Left lung (tissue), 10 donors: ENCODE measurements around the gene SPIN1. TPM values are rescaled to one million over a fixed set of nuclear protein-coding genes. Genes with fewer than 3 reads are reported as not detected.
A peak's percentile ranks its signal among the peaks of the same experiment; 100 is the strongest.
"Not testable (repeated sequence)": the region's sequence is repeated elsewhere in the genome, so short reads cannot be mapped to it uniquely, and the experiment has no call there.

Experiments used
- ATAC-seq: fragments of 200-7000 bp; cut with Tn5 transposase; one replicate; pipeline ENCODE4 v1.9.1; 2020; ENCODE audit warnings: moderate library complexity
- DNase-seq, 4 donors: peaks; one replicate each; pipeline ENCODE4 v3.0.0-alpha.2; 2013 to 2020
- H3K27ac ChIP-seq, 2 donors: fragments of 200-600 bp; sonication (generic) in 1 of 2; one replicate each; pipeline versions ENCODE4 v1.5.0 to v1.8.0; 2020 to 2021
- H3K27me3 ChIP-seq, 2 donors: fragments of 200-600 bp; sonication (generic) in 1 of 2; one replicate each; pipeline versions ENCODE4 v1.5.0 to v1.8.0; 2020 to 2021
- H3K36me3 ChIP-seq, 2 donors: fragments of 200-600 bp; sonication (generic) in 1 of 2; one replicate each; pipeline versions ENCODE4 v1.5.0 to v1.8.0; 2020 to 2021
- H3K4me1 ChIP-seq, 2 donors: fragments of 200-600 bp; one replicate each; pipeline ENCODE4 v1.8.0; 2021
- H3K4me3 ChIP-seq, 2 donors: fragments of 200-600 bp; sonication (generic) in 1 of 2; one replicate each; pipeline versions ENCODE4 v1.5.0 to v1.8.0; 2020 to 2021; ENCODE audit warnings: mild to moderate bottlenecking in 1 of 2
- H3K9me3 ChIP-seq, 2 donors: fragments of 200-600 bp; sonication (generic) in 1 of 2; one replicate each; pipeline versions ENCODE4 v1.5.0 to v1.8.0; 2020 to 2021
- intact Hi-C, 2 donors: fragments of 100-400 bp; cut with DNase I; formaldehyde crosslinking; loops; one replicate each; pipeline versions ENCODE4 v1.11.2 to v1.14.2; 2022
- polyA plus RNA-seq, 6 donors: library from polyadenylated mRNA; unstranded; fragments of 120-200 nt; gene quantifications; one replicate each; pipeline ENCODE4 v1.2.1, GENCODE V29; 2013; ENCODE audit not compliant: insufficient read length in 6 of 6
- total RNA-seq, 2 donors: library from RNA; stranded (reverse); fragmentation: NEBNext Ultra II Directional; extraction: Animal tissue kit (Norgen Biotek cat#: 25700); gene quantifications; one replicate each; pipeline ENCODE4 v1.2.1, GENCODE V29; 2021
- TF ChIP-seq, protein P1 (sequence below), 2 donors: fragments of 200-600 bp; sonication (generic) in 1 of 2; IDR thresholded peaks; one replicate each; pipeline versions ENCODE4 v1.5.0 to v1.8.0; 2021; ENCODE audit warnings: antibody characterized with exemption in 2 of 2
- donor health status: DM: no; HTN: yes; CAD: no.
- donor health status: DM: no; HTN: no; CAD: no.

Gene SPIN1
- total and polyA plus RNA-seq, 8 donors, result 56.1 to 171 (median 152) TPM

DNA sequence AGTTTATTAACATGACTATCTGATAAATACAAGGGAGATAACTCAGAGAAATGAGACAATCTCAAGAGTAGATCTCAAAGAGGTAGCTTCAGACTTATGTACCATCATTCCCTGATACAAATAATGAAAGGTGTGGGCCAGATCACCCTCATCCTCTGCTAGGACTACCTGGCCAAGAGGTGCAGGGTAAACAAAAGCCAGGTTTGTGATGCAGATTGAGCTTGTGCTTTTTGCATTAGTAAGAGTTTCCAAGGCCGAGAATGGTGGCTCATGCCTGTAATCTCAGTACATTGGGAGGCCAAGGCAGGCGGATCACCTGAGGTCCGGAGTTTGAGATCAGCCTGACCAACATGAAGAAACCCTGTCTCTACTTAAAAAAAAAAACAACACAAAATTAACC is 8.9 kb upstream of the SPIN1 start:
- TF ChIP-seq, protein P1, sequence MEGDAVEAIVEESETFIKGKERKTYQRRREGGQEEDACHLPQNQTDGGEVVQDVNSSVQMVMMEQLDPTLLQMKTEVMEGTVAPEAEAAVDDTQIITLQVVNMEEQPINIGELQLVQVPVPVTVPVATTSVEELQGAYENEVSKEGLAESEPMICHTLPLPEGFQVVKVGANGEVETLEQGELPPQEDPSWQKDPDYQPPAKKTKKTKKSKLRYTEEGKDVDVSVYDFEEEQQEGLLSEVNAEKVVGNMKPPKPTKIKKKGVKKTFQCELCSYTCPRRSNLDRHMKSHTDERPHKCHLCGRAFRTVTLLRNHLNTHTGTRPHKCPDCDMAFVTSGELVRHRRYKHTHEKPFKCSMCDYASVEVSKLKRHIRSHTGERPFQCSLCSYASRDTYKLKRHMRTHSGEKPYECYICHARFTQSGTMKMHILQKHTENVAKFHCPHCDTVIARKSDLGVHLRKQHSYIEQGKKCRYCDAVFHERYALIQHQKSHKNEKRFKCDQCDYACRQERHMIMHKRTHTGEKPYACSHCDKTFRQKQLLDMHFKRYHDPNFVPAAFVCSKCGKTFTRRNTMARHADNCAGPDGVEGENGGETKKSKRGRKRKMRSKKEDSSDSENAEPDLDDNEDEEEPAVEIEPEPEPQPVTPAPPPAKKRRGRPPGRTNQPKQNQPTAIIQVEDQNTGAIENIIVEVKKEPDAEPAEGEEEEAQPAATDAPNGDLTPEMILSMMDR (IDR thresholded peaks at IDR 0.05), result no peak
- no peaks in the 10 kb centered on the region for H3K4me1 ChIP-seq
- H3K27me3 ChIP-seq, result no peaks in the 10 kb centered on the region
- peaks cover 0 to 5% of the 10 kb centered on the region in 2 donors for H3K9me3 ChIP-seq
- intact Hi-C loops, result no loop called here
- ATAC-seq (no peak), DNase-seq (no peak)
- H3K27ac ChIP-seq, result no peak overlapping the region
- H3K4me3 ChIP-seq, result no peak overlapping the region
- H3K36me3 ChIP-seq, result no peaks in the 10 kb centered on the region

GRCh38 chr9:88380118-88380517 is 8.1 kb upstream of the SPIN1 start:
- ATAC-seq, result no peak
- Histone ChIP-seq H3K27ac (no peak overlapping the region), H3K4me3 (no peak overlapping the region), H3K4me1 (no peaks in the 10 kb centered on the region), H3K36me3 (no peaks in the 10 kb centered on the region), H3K9me3 (peaks cover 0 to 5% of the 10 kb centered on the region in 2 donors), H3K27me3 (no peaks in the 10 kb centered on the region)
- intact Hi-C loops, result no loop called here
- no peak for DNase-seq
- TF ChIP-seq, protein P1 (IDR thresholded peaks at IDR 0.05), result no peak

DNA sequence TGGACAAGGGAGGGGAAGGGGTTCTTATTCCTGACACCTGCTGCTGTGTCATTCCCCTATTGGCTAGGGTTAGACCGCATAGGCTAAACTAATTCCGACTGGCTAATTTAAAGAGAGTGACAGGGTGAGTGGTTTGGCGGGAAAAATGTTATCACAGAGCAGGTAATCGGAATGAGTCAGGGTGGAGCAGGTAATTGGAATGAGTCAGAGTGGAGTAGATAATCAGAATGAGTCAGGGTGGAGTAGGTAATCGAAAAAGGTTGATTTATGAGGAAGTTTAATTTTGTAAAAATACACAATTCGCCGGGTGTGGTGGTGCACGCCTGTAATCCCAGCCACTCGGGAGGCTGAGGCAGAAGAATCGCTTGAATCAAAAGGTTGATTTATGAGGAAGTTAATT is 6.9 kb upstream of the SPIN1 start:
- ATAC-seq, H3K9me3 ChIP-seq, H3K27ac ChIP-seq, H3K4me3 ChIP-seq, DNase-seq, H3K4me1 ChIP-seq, intact Hi-C loops, H3K36me3 ChIP-seq, H3K27me3 ChIP-seq: not testable (repeated sequence)

DNA sequence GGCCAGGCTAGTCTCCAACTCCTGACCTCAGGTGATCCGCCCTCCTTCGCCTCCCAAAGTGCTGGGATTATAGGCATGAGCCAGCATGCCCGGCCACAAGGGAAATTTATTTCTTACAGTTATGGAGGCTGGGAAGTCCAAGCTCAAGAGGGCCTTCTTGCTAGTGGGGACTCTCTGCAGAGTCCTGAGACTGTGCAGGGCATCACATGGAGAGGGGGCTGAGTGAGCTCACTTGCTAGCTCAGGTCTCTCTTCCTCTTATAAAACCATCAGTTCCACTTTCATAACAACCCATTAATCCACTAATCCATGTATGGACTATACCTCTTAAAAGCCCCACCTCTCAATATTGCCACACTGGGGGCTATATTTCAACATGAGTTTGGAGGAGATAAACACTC is 5.1 kb upstream of the SPIN1 start:
- intact Hi-C loops, result no loop called here
- no peak for ATAC-seq

GRCh38 chr9:88386137-88386536 is 2.1 kb upstream of the SPIN1 start:
- H3K27me3 ChIP-seq, H3K36me3 ChIP-seq, ATAC-seq, H3K27ac ChIP-seq, intact Hi-C loops, H3K9me3 ChIP-seq, DNase-seq, H3K4me3 ChIP-seq: not testable (repeated sequence)
- H3K4me1 ChIP-seq, result peaks cover 7 to 31% of the 10 kb centered on the region in 2 donors

More for the DNA sequence above, 5.1 kb upstream of the SPIN1 start:
- TF ChIP-seq, protein P1 (IDR thresholded peaks at IDR 0.05), result no peak
- DNase-seq, result no peak
- H3K27me3 ChIP-seq, result no peaks in the 10 kb centered on the region
- no peaks in the 10 kb centered on the region for H3K9me3 ChIP-seq
- H3K4me1 ChIP-seq, result peaks cover 0 to 10% of the 10 kb centered on the region in 2 donors
- H3K4me3 ChIP-seq, result no peak overlapping the region
- no peak overlapping the region for H3K27ac ChIP-seq
- no peaks in the 10 kb centered on the region for H3K36me3 ChIP-seq

DNA sequence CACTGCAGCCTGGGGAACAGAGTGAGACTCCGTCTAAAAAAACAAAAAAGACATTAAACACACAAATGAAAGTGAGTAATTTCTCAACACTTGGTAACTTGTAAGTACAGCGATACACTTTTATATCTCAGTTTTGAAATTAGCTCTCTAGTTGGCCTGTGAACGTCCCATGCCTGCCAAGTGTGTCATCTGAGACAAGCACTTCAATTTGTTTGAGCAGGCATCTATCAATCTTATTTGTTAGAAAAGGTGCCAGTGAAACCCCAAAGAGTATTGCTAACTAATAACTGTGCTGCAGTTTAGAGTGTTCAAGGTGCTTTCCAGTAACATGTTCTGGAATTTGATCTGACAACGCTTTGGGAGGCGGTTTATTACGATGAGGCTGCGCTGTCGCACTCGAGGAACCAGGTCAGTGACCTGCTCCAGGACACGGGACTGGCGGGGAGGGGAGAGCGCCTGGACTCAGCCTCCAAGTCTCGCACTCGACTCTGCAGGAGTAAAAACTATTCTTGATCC is 1.1 kb upstream of the SPIN1 start:
- Histone ChIP-seq H3K4me3 (peak overlapping the region; percentile 81 to 83), H3K27ac (peak overlapping the region; percentile 82 to 91), H3K9me3 (no peaks in the 10 kb centered on the region), H3K27me3 (no peaks in the 10 kb centered on the region), H3K4me1 (peaks cover 7 to 41% of the 10 kb centered on the region in 2 donors), H3K36me3 (no peaks in the 10 kb centered on the region)
- intact Hi-C loops, result no loop called here
- TF ChIP-seq, protein P1 (IDR thresholded peaks at IDR 0.05), result no peak
- DNase-seq, result peak in 3 of 4 donors; percentile 31 to 78 (median 59)
- ATAC-seq, result peak; percentile 57
